T-helper 2 cell treated with Interferon-gamma antibody and Interleukin-4, amounts not matched to agents 100 ng/mL and 5 ng/mL, for 36 hours (primary cell): ENCODE measurements around the gene HSPA2. TPM values are rescaled to one million over a fixed set of nuclear protein-coding genes. Genes with fewer than 3 reads are reported as not detected.
"Not testable (repeated sequence)": the region's sequence is repeated elsewhere in the genome, so short reads cannot be mapped to it uniquely, and the experiment has no call there.

Source experiments
- intact Hi-C: fragments of 100-400 bp; cut with micrococcal nuclease; formaldehyde crosslinking; loops from one replicate; pipeline ENCODE4 v1.15.1; 2023
- total RNA-seq: library from RNA; stranded (reverse); gene quantifications from 2 replicates; pipeline ENCODE4 v1.2.3, GENCODE V29; 2022

The HSPA2 gene
- total RNA-seq, 1 donor from 2014 or later: 3.6 TPM

DNA sequence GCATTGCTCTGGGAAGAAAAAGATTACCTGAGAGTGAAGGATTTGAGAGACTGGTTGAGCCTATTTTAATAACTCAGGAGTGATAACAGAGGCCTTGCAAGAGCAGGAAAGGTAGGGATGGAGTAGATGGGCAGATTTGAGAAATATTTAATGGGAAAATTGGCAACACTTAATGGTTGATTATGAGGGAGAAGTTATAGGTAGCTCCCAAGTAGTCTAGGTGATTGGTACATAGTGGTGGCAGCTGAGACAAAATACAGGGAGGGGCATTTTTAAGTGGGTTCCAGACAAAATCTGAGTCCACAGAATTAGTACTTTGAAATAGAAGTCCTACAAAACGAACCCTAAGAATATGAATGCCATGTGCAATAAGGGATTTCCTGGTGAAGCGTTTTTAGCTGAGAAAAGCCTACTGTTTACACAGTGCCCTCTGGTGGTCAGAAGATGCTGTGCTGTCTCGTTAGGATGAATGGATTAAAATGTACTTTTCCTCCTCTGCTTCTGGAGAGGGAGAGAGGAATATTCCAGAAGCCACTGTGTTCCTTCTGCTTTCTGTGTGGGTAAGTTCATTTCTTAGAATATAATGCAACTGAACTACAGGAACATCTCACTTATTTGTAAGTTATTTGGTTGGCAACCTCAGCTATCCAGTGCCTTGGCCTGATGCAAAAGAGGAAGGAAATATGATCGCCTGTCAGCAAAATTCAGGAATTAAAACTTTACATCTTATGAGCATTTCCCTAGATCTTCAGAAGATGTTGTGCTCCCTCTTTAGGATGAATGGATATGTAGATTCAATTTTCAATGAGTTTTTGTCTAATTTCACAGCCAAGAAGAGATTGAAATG lies 29.5 kb upstream of the HSPA2 start:
- intact Hi-C loops: loop anchor here (1.0 to 2.0 kb wide), 6 partner anchors 8 to 167 kb away; partner anchors contain the start of genes AKAP5 and ZBTB25

- intact Hi-C loops: no loop called here
Observed at GRCh38 chr14:64513271-64513670, 27.3 kb upstream of the HSPA2 start.

GRCh38 chr14:64515053-64515452 lies 25.5 kb upstream of the HSPA2 start:
- intact Hi-C loops: no loop called here

DNA sequence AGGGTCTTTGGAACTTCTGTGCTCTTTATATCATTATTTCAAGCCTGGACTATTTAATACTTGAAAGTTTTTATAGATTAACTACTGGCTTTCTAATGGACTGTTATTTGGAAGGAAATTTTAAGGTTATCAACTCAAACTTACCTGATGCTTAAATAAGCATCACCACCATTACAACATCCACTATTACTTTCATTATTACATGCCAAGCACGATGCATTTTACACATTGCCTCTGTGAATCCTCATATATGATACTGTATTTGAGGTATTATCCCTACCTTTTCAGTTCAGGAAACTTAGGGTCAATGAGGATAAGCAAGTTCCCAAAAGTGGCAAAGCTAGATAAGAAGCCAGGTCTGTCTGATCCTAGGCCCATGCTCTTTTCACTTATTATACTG lies 23.6 kb upstream of the HSPA2 start:
- intact Hi-C loops: no loop called here

GRCh38 chr14:64517667-64518066 lies 22.9 kb upstream of the HSPA2 start:
- intact Hi-C loops: not testable (repeated sequence)

- intact Hi-C loops: no loop called here
Observed at GRCh38 chr14:64518229-64518628, 22.3 kb upstream of the HSPA2 start.

GRCh38 chr14:64520699-64521098 lies 19.8 kb upstream of the HSPA2 start:
- intact Hi-C loops: no loop called here

DNA sequence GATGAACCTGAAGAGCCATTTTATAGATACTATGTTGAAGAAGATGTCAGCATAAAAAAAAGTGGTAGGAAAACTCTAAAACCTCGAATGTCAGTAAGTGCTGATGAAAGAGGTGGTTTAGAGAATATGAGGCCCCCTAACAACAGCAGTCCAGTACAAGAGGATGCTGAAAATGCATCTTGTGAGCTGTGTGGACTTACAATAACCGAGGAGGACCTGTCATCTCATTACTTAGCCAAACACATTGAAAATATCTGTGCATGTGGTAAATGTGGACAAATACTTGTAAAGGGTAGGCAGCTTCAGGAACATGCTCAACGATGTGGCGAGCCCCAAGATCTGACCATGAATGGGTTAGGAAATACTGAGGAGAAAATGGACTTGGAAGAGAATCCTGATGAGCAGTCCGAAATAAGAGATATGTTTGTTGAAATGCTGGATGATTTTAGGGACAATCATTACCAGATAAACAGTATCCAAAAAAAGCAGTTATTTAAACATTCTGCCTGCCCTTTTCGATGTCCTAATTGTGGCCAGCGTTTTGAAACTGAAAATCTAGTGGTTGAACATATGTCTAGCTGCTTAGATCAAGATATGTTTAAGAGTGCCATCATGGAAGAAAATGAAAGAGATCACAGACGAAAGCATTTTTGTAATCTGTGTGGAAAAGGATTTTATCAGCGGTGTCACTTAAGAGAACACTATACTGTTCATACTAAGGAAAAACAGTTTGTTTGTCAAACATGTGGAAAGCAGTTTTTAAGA lies 17.8 kb upstream of the HSPA2 start:
- intact Hi-C loops: no loop called here

DNA sequence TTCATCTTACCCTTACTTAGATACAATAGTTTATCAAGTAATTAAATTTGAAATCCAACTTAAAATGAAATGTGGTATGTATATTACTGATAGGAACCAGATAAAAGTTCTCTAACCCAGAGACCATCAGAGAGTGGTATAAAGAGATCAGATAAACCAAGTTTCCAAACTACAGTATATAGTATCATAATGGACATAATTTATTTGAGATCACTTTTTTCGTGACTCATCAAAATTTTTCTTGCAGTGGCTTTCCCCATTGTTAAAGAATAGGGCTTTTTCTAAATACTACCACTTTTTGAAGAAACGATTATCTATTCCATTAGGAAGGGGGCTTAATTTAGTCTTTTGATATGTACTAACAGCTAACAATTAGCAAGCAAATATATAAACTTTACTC lies 15.2 kb upstream of the HSPA2 start:
- intact Hi-C loops: no loop called here

GRCh38 chr14:64531567-64531966 lies 9.0 kb upstream of the HSPA2 start:
- intact Hi-C loops: no loop called here

GRCh38 chr14:64536488-64537245 lies 3.9 kb upstream of the HSPA2 start:
- intact Hi-C loops: no loop called here

DNA sequence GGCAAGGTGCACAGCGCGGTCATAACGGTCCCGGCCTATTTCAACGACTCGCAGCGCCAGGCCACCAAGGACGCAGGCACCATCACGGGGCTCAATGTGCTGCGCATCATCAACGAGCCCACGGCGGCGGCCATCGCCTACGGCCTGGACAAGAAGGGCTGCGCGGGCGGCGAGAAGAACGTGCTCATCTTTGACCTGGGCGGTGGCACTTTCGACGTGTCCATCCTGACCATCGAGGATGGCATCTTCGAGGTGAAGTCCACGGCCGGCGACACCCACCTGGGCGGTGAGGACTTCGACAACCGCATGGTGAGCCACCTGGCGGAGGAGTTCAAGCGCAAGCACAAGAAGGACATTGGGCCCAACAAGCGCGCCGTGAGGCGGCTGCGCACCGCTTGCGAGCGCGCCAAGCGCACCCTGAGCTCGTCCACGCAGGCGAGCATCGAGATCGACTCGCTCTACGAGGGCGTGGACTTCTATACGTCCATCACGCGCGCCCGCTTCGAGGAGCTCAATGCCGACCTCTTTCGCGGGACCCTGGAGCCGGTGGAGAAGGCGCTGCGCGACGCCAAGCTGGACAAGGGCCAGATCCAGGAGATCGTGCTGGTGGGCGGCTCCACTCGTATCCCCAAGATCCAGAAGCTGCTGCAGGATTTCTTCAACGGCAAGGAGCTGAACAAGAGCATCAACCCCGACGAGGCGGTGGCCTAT lies 875 bp downstream of the HSPA2 start:
- intact Hi-C loops: loop anchor here (1.0 to 10.0 kb wide), 7 partner anchors 8 to 561 kb away; partner anchors contain the start of genes CHURC1, FNTB, MAX and PLEKHG3

- intact Hi-C loops: loop anchor here (1.0 to 10.0 kb wide), 7 partner anchors 7 to 560 kb away; partner anchors contain the start of genes CHURC1, FNTB, MAX and PLEKHG3
Observed at GRCh38 chr14:64541972-64542835, 1.7 kb downstream of the HSPA2 start.

GRCh38 chr14:64542836-64543201 lies 2.3 kb downstream of the HSPA2 start:
- intact Hi-C loops: loop anchor here (5.0 to 10.0 kb wide), 5 partner anchors 162 to 559 kb away; partner anchors contain the start of genes CHURC1, FNTB, MAX and PLEKHG3

GRCh38 chr14:64544607-64545312 lies 4.2 kb downstream of the HSPA2 start:
- intact Hi-C loops: loop anchor here (5.0 to 10.0 kb wide), 5 partner anchors 160 to 558 kb away; partner anchors contain the start of genes CHURC1, FNTB, MAX and PLEKHG3

GRCh38 chr14:64549016-64549415 lies 8.5 kb downstream of the HSPA2 start:
- intact Hi-C loops: loop anchor here (1.0 to 10.0 kb wide), 3 partner anchors 8 to 366 kb away; partner anchors contain the start of genes CHURC1 and PLEKHG3

- intact Hi-C loops: loop anchor here (1.0 to 10.0 kb wide), 3 partner anchors 9 to 365 kb away; partner anchors contain the start of genes CHURC1 and PLEKHG3
Observed at GRCh38 chr14:64549791-64550620, 9.5 kb downstream of the HSPA2 start, which contains the start of gene PPP1R36. TSS of gene PPP1R36 (plus strand) at chr14:64549961. CDS start at chr14:64549998, 37 bp downstream.
